HL-60 (cell line): Measurements from ENCODE around the gene PTPRC.

ENCODE experiments used
- DNase-seq, 2 experiments: peaks; one replicate each; pipeline ENCODE4 v3.0.0-alpha.2; 2010 to 2020; ENCODE audit warnings: low read depth in 1 of 2, low spot score in 1 of 2
- H3K27ac ChIP-seq: fragments of 250-450 bp; sonication (Bioruptor Pico); replicated peaks from 2 replicates; pipeline ENCODE4 v1.5.1; 2020; ENCODE audit warnings: mild to moderate bottlenecking, moderate library complexity
- H3K27me3 ChIP-seq: fragments of 250-450 bp; sonication (Bioruptor Pico); 2 replicates; pipeline ENCODE4 v1.5.1; 2021; ENCODE audit warnings: mild to moderate bottlenecking, moderate library complexity; ENCODE audit not compliant: insufficient read depth, poor library complexity, severe bottlenecking
- H3K4me3 ChIP-seq: replicated peaks from 2 replicates; pipeline ENCODE4 v1.5.1; 2011; ENCODE audit warnings: mild to moderate bottlenecking, control low read depth, low read length; ENCODE audit not compliant: insufficient read depth
- CTCF ChIP-seq: IDR thresholded peaks from one replicate; pipeline ENCODE4 v1.5.1; 2011; ENCODE audit warnings: low read length, control low read depth, inconsistent platforms; ENCODE audit not compliant: insufficient read depth
- GABPA ChIP-seq: IDR thresholded peaks from 2 replicates; pipeline ENCODE4 v1.6.1; 2012; ENCODE audit warnings: low read depth
- POLR2AphosphoS5 ChIP-seq: IDR thresholded peaks from 2 replicates; pipeline ENCODE4 v1.6.1; 2012; ENCODE audit warnings: low read depth
- SPI1 ChIP-seq: IDR thresholded peaks from 2 replicates; pipeline ENCODE4 v1.6.1; 2012; ENCODE audit warnings: low read depth, mild to moderate bottlenecking, borderline replicate concordance
- TF ChIP-seq, protein P1 (sequence below): IDR thresholded peaks from 2 replicates; pipeline ENCODE4 v1.6.1; 2012; ENCODE audit warnings: low read depth; ENCODE audit not compliant: insufficient replicate concordance

PTPRC gene

DNA sequence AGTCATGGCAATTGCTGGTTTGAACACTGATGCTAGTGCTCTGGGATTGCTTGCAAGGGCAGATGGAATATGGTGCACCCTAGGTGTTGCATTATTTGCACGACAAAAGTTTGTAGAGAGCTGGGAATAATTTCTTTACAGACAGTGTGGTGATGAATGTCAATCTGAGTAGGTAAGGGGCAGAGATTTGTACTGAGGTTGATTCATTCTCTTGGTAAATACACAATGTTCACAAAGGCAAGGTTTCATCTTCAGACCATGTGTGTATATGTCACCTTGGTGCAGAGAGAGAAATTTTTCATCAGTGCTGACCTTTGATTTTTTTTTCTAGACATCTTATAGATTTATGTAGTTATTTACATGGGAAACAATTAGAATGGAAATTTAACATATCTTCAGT lies 5.0 kb downstream of the PTPRC start:
- H3K4me3 ChIP-seq, result no peak overlapping the region
- no peak overlapping the region for H3K27ac ChIP-seq
- TF ChIP-seq, protein P1, sequence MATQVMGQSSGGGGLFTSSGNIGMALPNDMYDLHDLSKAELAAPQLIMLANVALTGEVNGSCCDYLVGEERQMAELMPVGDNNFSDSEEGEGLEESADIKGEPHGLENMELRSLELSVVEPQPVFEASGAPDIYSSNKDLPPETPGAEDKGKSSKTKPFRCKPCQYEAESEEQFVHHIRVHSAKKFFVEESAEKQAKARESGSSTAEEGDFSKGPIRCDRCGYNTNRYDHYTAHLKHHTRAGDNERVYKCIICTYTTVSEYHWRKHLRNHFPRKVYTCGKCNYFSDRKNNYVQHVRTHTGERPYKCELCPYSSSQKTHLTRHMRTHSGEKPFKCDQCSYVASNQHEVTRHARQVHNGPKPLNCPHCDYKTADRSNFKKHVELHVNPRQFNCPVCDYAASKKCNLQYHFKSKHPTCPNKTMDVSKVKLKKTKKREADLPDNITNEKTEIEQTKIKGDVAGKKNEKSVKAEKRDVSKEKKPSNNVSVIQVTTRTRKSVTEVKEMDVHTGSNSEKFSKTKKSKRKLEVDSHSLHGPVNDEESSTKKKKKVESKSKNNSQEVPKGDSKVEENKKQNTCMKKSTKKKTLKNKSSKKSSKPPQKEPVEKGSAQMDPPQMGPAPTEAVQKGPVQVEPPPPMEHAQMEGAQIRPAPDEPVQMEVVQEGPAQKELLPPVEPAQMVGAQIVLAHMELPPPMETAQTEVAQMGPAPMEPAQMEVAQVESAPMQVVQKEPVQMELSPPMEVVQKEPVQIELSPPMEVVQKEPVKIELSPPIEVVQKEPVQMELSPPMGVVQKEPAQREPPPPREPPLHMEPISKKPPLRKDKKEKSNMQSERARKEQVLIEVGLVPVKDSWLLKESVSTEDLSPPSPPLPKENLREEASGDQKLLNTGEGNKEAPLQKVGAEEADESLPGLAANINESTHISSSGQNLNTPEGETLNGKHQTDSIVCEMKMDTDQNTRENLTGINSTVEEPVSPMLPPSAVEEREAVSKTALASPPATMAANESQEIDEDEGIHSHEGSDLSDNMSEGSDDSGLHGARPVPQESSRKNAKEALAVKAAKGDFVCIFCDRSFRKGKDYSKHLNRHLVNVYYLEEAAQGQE, result no peak
- no peak for TF ChIP-seq POLR2AphosphoS5
- no peak for TF ChIP-seq GABPA
- no peak for TF ChIP-seq CTCF
- no peak for TF ChIP-seq SPI1
- no peak for DNase-seq
- H3K27me3 ChIP-seq, result no peaks in the 10 kb centered on the region

DNA sequence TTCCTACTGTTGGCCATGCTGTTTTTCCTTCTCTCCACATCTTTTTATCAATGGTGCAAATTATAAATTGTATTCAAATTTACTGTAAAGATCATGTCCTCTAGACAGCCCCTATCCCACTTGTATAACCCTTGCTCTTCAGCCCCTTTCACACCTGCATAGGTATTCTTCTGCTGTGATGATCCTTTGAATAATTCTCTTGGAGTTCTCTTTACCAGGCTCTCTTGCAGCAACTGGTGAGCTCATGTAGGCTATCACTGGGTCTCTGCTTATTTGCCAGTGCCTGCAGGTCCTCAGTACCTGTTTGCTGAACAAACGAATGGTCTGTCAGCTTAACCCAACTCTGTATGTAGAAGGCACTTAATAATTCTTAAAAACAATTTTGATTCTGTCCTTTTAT lies 8.2 kb downstream of the PTPRC start:
- H3K27ac ChIP-seq, result no peak overlapping the region

GRCh38 chr1:198648592-198648991 lies 9.8 kb downstream of the PTPRC start:
- TF ChIP-seq CTCF (no peak), POLR2AphosphoS5 (no peak), SPI1 (no peak), GABPA (no peak)
- TF ChIP-seq, protein P1, result no peak
- no peak for DNase-seq
- no peak overlapping the region for H3K27ac ChIP-seq
- no peak overlapping the region for H3K4me3 ChIP-seq
- H3K27me3 ChIP-seq, result no peaks in the 10 kb centered on the region

More for the DNA sequence above, 8.2 kb downstream of the PTPRC start:
- H3K27me3 ChIP-seq, result no peaks in the 10 kb centered on the region
- no peak overlapping the region for H3K4me3 ChIP-seq
- TF ChIP-seq SPI1 (no peak), POLR2AphosphoS5 (no peak), CTCF (no peak), GABPA (no peak)
- TF ChIP-seq, protein P1, result no peak
- DNase-seq, result no peak
